WERI-Rb-1 (cell line): ENCODE results near the gene NETO2.
"Not testable (repeated sequence)": the region's sequence is repeated elsewhere in the genome, so short reads cannot be mapped to it uniquely, and the experiment has no call there.

Source experiments
- DNase-seq: peaks from one replicate; pipeline ENCODE4 v3.0.0-alpha.2; 2020
- H3K27ac ChIP-seq: fragments of 250-450 bp; sonication (Bioruptor Pico); 2 replicates; pipeline ENCODE4 v1.5.1; 2020; ENCODE audit warnings: mild to moderate bottlenecking, moderate library complexity
- H3K27me3 ChIP-seq: fragments of 250-450 bp; sonication (Bioruptor Pico); 2 replicates; pipeline ENCODE4 v1.5.1; 2021; ENCODE audit warnings: mild to moderate bottlenecking, low read depth, moderate library complexity; ENCODE audit not compliant: insufficient read depth, severe bottlenecking
- H3K36me3 ChIP-seq: fragments of 250-450 bp; sonication (Bioruptor Pico); 2 replicates; pipeline ENCODE4 v1.5.1; 2020; ENCODE audit warnings: mild to moderate bottlenecking, moderate library complexity
- H3K4me3 ChIP-seq: 2 replicates; pipeline ENCODE4 v1.5.1; 2011; ENCODE audit warnings: low read depth, mild to moderate bottlenecking, control low read depth, low read length
- H3K9me3 ChIP-seq: fragments of 250-450 bp; sonication (Bioruptor Pico); 2 replicates; pipeline ENCODE4 v1.5.1; 2021; ENCODE audit warnings: mild to moderate bottlenecking, moderate library complexity; ENCODE audit not compliant: severe bottlenecking
- TF ChIP-seq, protein P1 (sequence below): IDR thresholded peaks from 2 replicates; pipeline ENCODE4 v1.5.1; 2011; ENCODE audit warnings: low read depth, mild to moderate bottlenecking, control low read depth, inconsistent platforms, low read length

Gene NETO2

GRCh38 chr16:47139561-47140185 is 4.1 kb downstream of the NETO2 start:
- no peak overlapping the region for H3K27ac ChIP-seq
- TF ChIP-seq, protein P1, sequence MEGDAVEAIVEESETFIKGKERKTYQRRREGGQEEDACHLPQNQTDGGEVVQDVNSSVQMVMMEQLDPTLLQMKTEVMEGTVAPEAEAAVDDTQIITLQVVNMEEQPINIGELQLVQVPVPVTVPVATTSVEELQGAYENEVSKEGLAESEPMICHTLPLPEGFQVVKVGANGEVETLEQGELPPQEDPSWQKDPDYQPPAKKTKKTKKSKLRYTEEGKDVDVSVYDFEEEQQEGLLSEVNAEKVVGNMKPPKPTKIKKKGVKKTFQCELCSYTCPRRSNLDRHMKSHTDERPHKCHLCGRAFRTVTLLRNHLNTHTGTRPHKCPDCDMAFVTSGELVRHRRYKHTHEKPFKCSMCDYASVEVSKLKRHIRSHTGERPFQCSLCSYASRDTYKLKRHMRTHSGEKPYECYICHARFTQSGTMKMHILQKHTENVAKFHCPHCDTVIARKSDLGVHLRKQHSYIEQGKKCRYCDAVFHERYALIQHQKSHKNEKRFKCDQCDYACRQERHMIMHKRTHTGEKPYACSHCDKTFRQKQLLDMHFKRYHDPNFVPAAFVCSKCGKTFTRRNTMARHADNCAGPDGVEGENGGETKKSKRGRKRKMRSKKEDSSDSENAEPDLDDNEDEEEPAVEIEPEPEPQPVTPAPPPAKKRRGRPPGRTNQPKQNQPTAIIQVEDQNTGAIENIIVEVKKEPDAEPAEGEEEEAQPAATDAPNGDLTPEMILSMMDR: no peak

DNA sequence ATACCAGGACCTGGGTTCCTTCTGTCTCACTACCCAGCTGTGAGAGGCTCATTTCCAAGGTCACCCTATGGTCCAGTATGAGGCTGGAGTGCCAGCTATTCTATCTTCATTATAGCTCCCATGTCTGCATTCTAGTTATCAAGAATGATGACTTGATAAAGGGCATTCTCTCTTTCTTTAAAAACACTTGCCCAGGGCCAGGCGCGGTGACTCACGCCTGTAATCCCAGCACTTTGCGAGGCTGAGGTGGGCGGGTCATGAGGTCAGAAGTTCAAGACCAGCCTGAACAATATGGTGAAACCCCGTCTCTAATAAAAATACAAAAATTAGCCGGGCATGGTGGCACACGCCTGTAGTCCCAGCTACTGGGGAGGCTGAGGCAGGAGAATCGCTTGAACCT is 5.8 kb downstream of the NETO2 start:
- H3K27me3 ChIP-seq, H3K36me3 ChIP-seq, H3K9me3 ChIP-seq, H3K4me3 ChIP-seq, DNase-seq, H3K27ac ChIP-seq: not testable (repeated sequence)

More at GRCh38 chr16:47139561-47140185, 4.1 kb downstream of the NETO2 start:
- no peak for DNase-seq
- no peaks in the 10 kb centered on the region for H3K27me3 ChIP-seq
- no peaks in the 10 kb centered on the region for H3K9me3 ChIP-seq
- H3K4me3 ChIP-seq: no peak overlapping the region
- no peaks in the 10 kb centered on the region for H3K36me3 ChIP-seq

- H3K27me3 ChIP-seq: no peaks in the 10 kb centered on the region
- TF ChIP-seq, protein P1: no peak
- no peak overlapping the region for H3K27ac ChIP-seq
- no peaks in the 10 kb centered on the region for H3K9me3 ChIP-seq
- no peak overlapping the region for H3K4me3 ChIP-seq
- no peak for DNase-seq
- peaks cover 3% of the 10 kb centered on the region; the same call in 1 of the 2 replicates for H3K36me3 ChIP-seq
These were observed 7.5 kb downstream of the NETO2 start for GRCh38 chr16:47136099-47136842.

GRCh38 chr16:47134550-47134949 is 9.2 kb downstream of the NETO2 start:
- peaks cover 5% of the 10 kb centered on the region; the same call in 1 of the 2 replicates for H3K36me3 ChIP-seq
- no peak overlapping the region for H3K27ac ChIP-seq
- no peaks in the 10 kb centered on the region for H3K9me3 ChIP-seq
- no peak for DNase-seq
- no peaks in the 10 kb centered on the region for H3K27me3 ChIP-seq
- TF ChIP-seq, protein P1: no peak
- no peak overlapping the region for H3K4me3 ChIP-seq

- Histone ChIP-seq H3K27ac (no peak overlapping the region), H3K27me3 (no peaks in the 10 kb centered on the region), H3K36me3 (peaks cover 18% of the 10 kb centered on the region), H3K9me3 (no peaks in the 10 kb centered on the region), H3K4me3 (no peak overlapping the region)
- TF ChIP-seq, protein P1: no peak
- no peak for DNase-seq
These were observed 11.4 kb downstream of the NETO2 start for GRCh38 chr16:47132308-47132707.

GRCh38 chr16:47129755-47130435 is 13.8 kb downstream of the NETO2 start:
- H3K27me3 ChIP-seq: no peaks in the 10 kb centered on the region
- H3K27ac ChIP-seq: no peak overlapping the region
- TF ChIP-seq, protein P1: no peak
- H3K4me3 ChIP-seq: no peak overlapping the region
- no peak for DNase-seq
- H3K36me3 ChIP-seq: peaks cover 29% of the 10 kb centered on the region
- no peaks in the 10 kb centered on the region for H3K9me3 ChIP-seq
